Right atrium auricular region (tissue), 2 donors: Measurements from ENCODE around the gene SLC17A9. TPM values are rescaled to one million over a fixed set of nuclear protein-coding genes. Genes with fewer than 3 reads are reported as not detected.

Experiments used
- DNase-seq: peaks from one replicate; pipeline ENCODE4 v3.0.0-alpha.2; 2019; ENCODE audit warnings: low spot score
- H3K27ac ChIP-seq, 2 donors: fragments of 200-600 bp; sonication (generic); 1 replicate in 1 of 2; 2 replicates in 1 of 2; pipeline ENCODE4 v1.5.1; 2016 to 2019
- H3K27me3 ChIP-seq, 2 donors: fragments of 200-600 bp; sonication (generic); one replicate each; pipeline versions ENCODE4 v1.5.1 to v1.6.0; 2017 to 2019
- H3K36me3 ChIP-seq: fragments of 200-600 bp; sonication (generic); one replicate; pipeline ENCODE4 v1.5.1; 2016
- H3K4me1 ChIP-seq, 2 donors: fragments of 200-600 bp; sonication (generic); one replicate each; pipeline versions ENCODE4 v1.5.1 to v1.6.0; 2017 to 2019
- H3K4me3 ChIP-seq, 2 donors: fragments of 200-600 bp; sonication (generic); 1 replicate in 1 of 2; 2 replicates in 1 of 2; pipeline ENCODE4 v1.5.1; 2017 to 2019; ENCODE audit warnings: mild to moderate bottlenecking in 1 of 2, moderate library complexity in 1 of 2
- H3K9me3 ChIP-seq, 2 donors: fragments of 200-600 bp; sonication (generic); one replicate each; pipeline ENCODE4 v1.5.1; 2019
- CTCF ChIP-seq, 2 donors: fragments of 200-600 bp; sonication (generic); IDR thresholded peaks; one replicate each; pipeline ENCODE4 v1.5.1; 2019; ENCODE audit warnings: antibody characterized with exemption in 2 of 2
- total RNA-seq, 2 donors: library from RNA; depleted of rRNA; stranded (reverse); fragments of >200 nt; gene quantifications; one replicate each; pipeline ENCODE4 v1.1.0, GENCODE V29; 2016

The SLC17A9 gene
- total RNA-seq, 2 donors from 2014 or later, result 1.3 to 1.8 TPM

GRCh38 chr20:62962221-62962879 is 9.8 kb downstream of the SLC17A9 start:
- TF ChIP-seq CTCF (IDR thresholded peaks at IDR 0.05), result no peak
- DNase-seq, result no peak
- no peaks in the 10 kb centered on the region for H3K36me3 ChIP-seq

GRCh38 chr20:62962891-62963613 is 10.5 kb downstream of the SLC17A9 start:
- DNase-seq, result no peak
- H3K27ac ChIP-seq, result no peak overlapping the region
- TF ChIP-seq CTCF (IDR thresholded peaks at IDR 0.05), result no peak
- H3K9me3 ChIP-seq, result no peaks in the 10 kb centered on the region
- no peaks in the 10 kb centered on the region for H3K4me1 ChIP-seq
- no peak overlapping the region for H3K4me3 ChIP-seq
- H3K27me3 ChIP-seq, result no peaks in the 10 kb centered on the region
- H3K36me3 ChIP-seq, result no peaks in the 10 kb centered on the region

More at GRCh38 chr20:62962221-62962879, 9.8 kb downstream of the SLC17A9 start:
- Histone ChIP-seq H3K4me3 (no peak overlapping the region), H3K27me3 (no peaks in the 10 kb centered on the region), H3K9me3 (no peaks in the 10 kb centered on the region), H3K27ac (no peak overlapping the region), H3K4me1 (no peaks in the 10 kb centered on the region)

GRCh38 chr20:62963614-62964397 is 11.3 kb downstream of the SLC17A9 start:
- Histone ChIP-seq H3K27me3 (no peaks in the 10 kb centered on the region), H3K4me1 (no peaks in the 10 kb centered on the region), H3K4me3 (no peak overlapping the region), H3K36me3 (no peaks in the 10 kb centered on the region), H3K27ac (no peak overlapping the region), H3K9me3 (no peaks in the 10 kb centered on the region)
- no peak for TF ChIP-seq CTCF (IDR thresholded peaks at IDR 0.05)
- no peak for DNase-seq

DNA sequence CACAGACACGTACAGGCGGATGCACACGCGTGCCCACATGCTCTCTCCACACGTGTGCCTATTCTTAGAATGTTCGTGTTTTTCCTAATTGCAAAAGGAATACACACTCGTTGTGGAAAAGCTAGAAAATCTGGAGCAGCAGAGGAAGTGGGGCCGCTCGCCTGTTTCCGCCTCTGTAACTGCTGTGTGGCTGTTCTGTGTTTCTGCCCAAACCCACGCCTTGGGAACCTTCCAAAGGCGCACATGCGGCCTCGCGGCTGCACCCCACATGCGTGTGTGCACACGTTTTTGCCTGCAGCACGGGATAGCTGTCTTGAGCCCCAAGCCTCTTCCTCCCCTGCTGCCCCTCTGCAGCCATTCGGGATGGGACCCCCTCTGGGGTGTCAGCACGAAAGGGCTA is 12.2 kb downstream of the SLC17A9 start:
- no peaks in the 10 kb centered on the region for H3K36me3 ChIP-seq
- no peaks in the 10 kb centered on the region for H3K27me3 ChIP-seq
- no peak for TF ChIP-seq CTCF (IDR thresholded peaks at IDR 0.05)

GRCh38 chr20:62965363-62965771 is 12.9 kb downstream of the SLC17A9 start:
- Histone ChIP-seq H3K4me1 (no peaks in the 10 kb centered on the region), H3K27me3 (no peaks in the 10 kb centered on the region), H3K36me3 (no peaks in the 10 kb centered on the region), H3K4me3 (no peak overlapping the region), H3K9me3 (no peaks in the 10 kb centered on the region), H3K27ac (no peak overlapping the region)
- no peak for DNase-seq
- TF ChIP-seq CTCF (IDR thresholded peaks at IDR 0.05), result no peak

More for the DNA sequence above, 12.2 kb downstream of the SLC17A9 start:
- H3K4me1 ChIP-seq, result no peaks in the 10 kb centered on the region
- DNase-seq, result no peak
- H3K4me3 ChIP-seq, result no peak overlapping the region
- H3K9me3 ChIP-seq, result no peaks in the 10 kb centered on the region
- H3K27ac ChIP-seq, result no peak overlapping the region
